ENCODE measurements around the gene IGSF21.

GRCh38 chr1:18130356-18130755, 22.8 kb downstream of the IGSF21 start:
- TF ChIP-seq CTCF (IDR thresholded peaks at IDR 0.05) (no peak), POLR2AphosphoS2 (conservative IDR thresholded peaks at IDR 0.05; ENCODE audit: low read length) (no peak), NPAS2 (CRISPR knock-in tag; IDR thresholded peaks at IDR 0.05; ENCODE audit: borderline replicate concordance) (no peak)
